OCI-LY3 (cell line): ENCODE data around the gene TNS3.

Experiments used
- H2AFZ ChIP-seq: fragments of 200-600, 300-600 bp; shearing (Covaris generic); 2 replicates; pipeline ENCODE4 v1.6.0; 2014; ENCODE audit warnings: antibody characterized with exemption, low read depth, low read length
- H3K27ac ChIP-seq: fragments of 200-600, 300-600 bp; sonication (generic); 2 replicates; pipeline ENCODE4 v1.5.1; 2014; ENCODE audit warnings: mild to moderate bottlenecking, low read length, moderate library complexity, mixed read lengths
- H3K27me3 ChIP-seq: fragments of 200-600, 300-600 bp; sonication (generic); 2 replicates; pipeline ENCODE4 v1.6.1; 2014; ENCODE audit warnings: low read depth, low read length, mixed read lengths
- H3K36me3 ChIP-seq: fragments of 200-600, 300-600 bp; sonication (generic); replicated peaks from 2 replicates; pipeline ENCODE3; 2014; ENCODE audit warnings: low read depth, low read length, mixed read lengths
- H3K4me1 ChIP-seq: fragments of 300-600, 200-600 bp; sonication (generic); 2 replicates; pipeline ENCODE4 v1.6.1; 2014; ENCODE audit warnings: low read length, mixed read lengths
- H3K4me2 ChIP-seq: fragments of 200-600, 300-600 bp; sonication (generic); 2 replicates; pipeline ENCODE4 v1.6.1; 2014; ENCODE audit warnings: low read length, mixed read lengths
- H3K4me3 ChIP-seq: fragments of 300-600, 200-600 bp; sonication (generic); 2 replicates; pipeline ENCODE4 v1.5.1; 2014; ENCODE audit warnings: antibody characterized with exemption, mild to moderate bottlenecking, low read length, moderate library complexity
- H3K79me2 ChIP-seq: fragments of 300-600, 200-600 bp; shearing (Covaris generic); 2 replicates; pipeline ENCODE4 v1.6.1; 2014; ENCODE audit warnings: mild to moderate bottlenecking, low read length, mixed read lengths
- H3K9ac ChIP-seq: fragments of 300-600, 200-600 bp; shearing (Covaris generic); 2 replicates; pipeline ENCODE4 v1.6.0; 2014; ENCODE audit warnings: mild to moderate bottlenecking, low read length, moderate library complexity
- H3K9me3 ChIP-seq: fragments of 200-600, 300-600 bp; shearing (Covaris generic); 2 replicates; pipeline ENCODE4 v1.6.1; 2014; ENCODE audit warnings: low read length, mixed read lengths; ENCODE audit not compliant: insufficient read depth
- H4K20me1 ChIP-seq: fragments of 200-600, 300-600 bp; sonication (generic); 2 replicates; pipeline ENCODE4 v1.6.1; 2016; ENCODE audit warnings: low read length, mixed read lengths; ENCODE audit not compliant: insufficient read depth
- EZH2phosphoT487 ChIP-seq: fragments of 200-600 bp; shearing (Covaris generic); IDR thresholded peaks from 2 replicates; pipeline ENCODE4 v1.6.1; 2018; ENCODE audit warnings: antibody characterized with exemption, mixed run types, low read depth
- TF ChIP-seq, protein P1 (sequence below): fragments of 200-600, 300-600 bp; sonication (generic); IDR thresholded peaks from 2 replicates; pipeline ENCODE4 v1.5.1; 2014; ENCODE audit warnings: antibody characterized with exemption, low read length, low read depth

The TNS3 gene

DNA sequence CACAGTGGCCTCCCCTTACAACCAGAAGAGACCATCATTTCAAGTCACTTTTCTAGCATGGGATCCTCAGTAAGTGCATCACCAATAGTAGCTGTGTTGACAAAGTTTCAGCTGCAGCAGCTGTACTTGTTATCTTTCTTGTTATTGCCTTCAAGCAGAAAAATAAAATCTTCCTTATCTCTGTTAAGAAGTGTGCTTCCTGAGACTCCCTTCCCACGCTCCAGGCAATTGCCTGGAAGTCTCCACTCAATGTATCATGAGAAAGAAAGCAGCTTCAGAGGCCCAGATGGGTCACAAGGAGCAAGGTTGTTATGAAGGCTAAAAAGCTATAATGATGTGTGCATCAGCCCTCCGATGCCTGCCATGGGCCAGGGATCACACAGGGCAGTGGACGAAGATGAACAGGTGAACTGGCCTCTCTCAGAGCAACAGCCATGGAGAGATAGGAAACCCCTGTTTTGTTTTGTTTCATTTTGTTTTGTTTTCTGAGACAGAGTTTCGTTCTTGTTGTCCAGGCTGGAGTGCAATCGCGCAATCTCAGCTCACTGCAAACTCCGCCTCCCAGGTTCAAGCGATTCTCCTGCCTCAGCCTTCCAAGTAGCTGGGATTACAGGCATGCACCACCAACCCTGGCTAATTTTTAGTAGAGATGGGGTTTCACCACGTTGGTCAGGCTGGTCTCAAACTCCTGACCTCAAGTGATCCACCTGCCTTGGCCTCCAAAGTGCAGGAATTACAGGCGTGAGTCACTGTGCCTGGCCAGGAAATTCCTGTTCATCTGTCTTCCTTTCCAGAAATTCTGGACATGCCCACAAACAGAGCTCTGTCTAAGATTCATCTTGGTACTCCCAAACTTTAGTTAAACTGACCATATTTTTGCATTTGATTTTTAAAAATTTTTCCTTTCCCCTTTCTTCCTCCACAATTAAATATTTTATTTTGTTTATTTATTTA is 340.5 kb downstream of the TNS3 start:
- no peaks in the 10 kb centered on the region for H3K9me3 ChIP-seq
- TF ChIP-seq EZH2phosphoT487 = no peak
- TF ChIP-seq, protein P1, sequence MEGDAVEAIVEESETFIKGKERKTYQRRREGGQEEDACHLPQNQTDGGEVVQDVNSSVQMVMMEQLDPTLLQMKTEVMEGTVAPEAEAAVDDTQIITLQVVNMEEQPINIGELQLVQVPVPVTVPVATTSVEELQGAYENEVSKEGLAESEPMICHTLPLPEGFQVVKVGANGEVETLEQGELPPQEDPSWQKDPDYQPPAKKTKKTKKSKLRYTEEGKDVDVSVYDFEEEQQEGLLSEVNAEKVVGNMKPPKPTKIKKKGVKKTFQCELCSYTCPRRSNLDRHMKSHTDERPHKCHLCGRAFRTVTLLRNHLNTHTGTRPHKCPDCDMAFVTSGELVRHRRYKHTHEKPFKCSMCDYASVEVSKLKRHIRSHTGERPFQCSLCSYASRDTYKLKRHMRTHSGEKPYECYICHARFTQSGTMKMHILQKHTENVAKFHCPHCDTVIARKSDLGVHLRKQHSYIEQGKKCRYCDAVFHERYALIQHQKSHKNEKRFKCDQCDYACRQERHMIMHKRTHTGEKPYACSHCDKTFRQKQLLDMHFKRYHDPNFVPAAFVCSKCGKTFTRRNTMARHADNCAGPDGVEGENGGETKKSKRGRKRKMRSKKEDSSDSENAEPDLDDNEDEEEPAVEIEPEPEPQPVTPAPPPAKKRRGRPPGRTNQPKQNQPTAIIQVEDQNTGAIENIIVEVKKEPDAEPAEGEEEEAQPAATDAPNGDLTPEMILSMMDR = no peak
- H3K27me3 ChIP-seq = peaks cover 8% of the 10 kb centered on the region; the same call in 1 of the 2 replicates
- H3K4me1 ChIP-seq = no peaks in the 10 kb centered on the region
- H4K20me1 ChIP-seq = no peaks in the 10 kb centered on the region
- H3K4me2 ChIP-seq = no peak overlapping the region
- H2AFZ ChIP-seq = no peak overlapping the region
- H3K4me3 ChIP-seq = no peak overlapping the region
- no peak overlapping the region for H3K9ac ChIP-seq
- no peaks in the 10 kb centered on the region for H3K36me3 ChIP-seq
- no peak overlapping the region for H3K27ac ChIP-seq
- H3K79me2 ChIP-seq = no peaks in the 10 kb centered on the region

DNA sequence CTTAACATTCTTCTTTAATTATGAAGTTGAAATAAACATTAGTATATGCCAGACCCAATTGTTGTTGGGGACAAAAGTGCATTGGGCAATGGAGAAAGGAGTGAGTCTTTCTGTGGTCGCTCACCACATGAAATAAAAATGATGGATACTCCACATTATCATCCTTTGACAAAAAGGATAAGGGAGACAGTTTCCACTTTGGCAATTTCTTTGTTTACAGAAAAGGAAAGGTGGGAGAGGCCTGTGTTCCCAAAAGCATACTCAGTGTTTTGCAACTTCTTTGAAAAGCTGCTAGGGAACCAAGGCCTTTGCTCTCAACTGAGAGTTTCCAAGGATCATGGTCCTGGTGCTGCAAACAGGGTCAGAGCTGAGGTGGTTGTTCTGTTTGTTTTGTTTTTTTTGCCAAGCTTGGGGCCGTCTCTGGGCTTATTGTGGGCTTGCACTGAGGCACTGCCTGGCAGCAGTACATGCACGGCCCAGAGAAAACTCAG is 341.9 kb downstream of the TNS3 start:
- no peaks in the 10 kb centered on the region for H3K36me3 ChIP-seq
- no peak overlapping the region for H3K4me3 ChIP-seq
- no peaks in the 10 kb centered on the region for H3K4me1 ChIP-seq
- H2AFZ ChIP-seq = no peak overlapping the region
- H4K20me1 ChIP-seq = no peaks in the 10 kb centered on the region
- H3K27ac ChIP-seq = no peak overlapping the region
- no peaks in the 10 kb centered on the region for H3K9me3 ChIP-seq
- peaks cover 8% of the 10 kb centered on the region; the same call in 1 of the 2 replicates for H3K27me3 ChIP-seq
- H3K4me2 ChIP-seq = no peak overlapping the region
- no peak for TF ChIP-seq EZH2phosphoT487
- TF ChIP-seq, protein P1 = no peak
- H3K9ac ChIP-seq = no peak overlapping the region
- no peaks in the 10 kb centered on the region for H3K79me2 ChIP-seq

DNA sequence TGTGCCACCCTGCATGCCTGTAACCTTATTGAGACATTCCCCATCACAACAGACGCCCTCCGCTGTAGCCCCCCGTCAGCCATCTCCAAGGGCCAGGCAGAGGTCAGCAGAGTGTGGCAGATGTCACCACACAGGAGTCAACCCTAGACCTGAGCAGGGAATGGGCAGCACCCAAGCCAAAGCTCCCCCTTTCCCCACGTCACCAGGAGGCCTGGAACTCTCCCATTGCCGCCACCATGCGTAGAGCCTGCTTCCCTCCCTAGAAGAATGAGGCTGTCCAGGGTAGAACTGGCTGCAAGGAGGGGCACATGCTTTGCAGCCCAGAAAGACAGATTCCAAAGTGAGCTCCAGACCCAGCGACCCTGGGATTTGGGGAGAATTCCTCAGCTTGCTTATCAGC is 342.9 kb downstream of the TNS3 start:
- no peaks in the 10 kb centered on the region for H3K36me3 ChIP-seq
- H3K27me3 ChIP-seq = peaks cover 8% of the 10 kb centered on the region; the same call in 1 of the 2 replicates
- no peaks in the 10 kb centered on the region for H3K79me2 ChIP-seq
- H3K9me3 ChIP-seq = no peaks in the 10 kb centered on the region
- no peak for TF ChIP-seq EZH2phosphoT487
- TF ChIP-seq, protein P1 = no peak
- H4K20me1 ChIP-seq = no peaks in the 10 kb centered on the region
- H2AFZ ChIP-seq = no peak overlapping the region
- no peak overlapping the region for H3K9ac ChIP-seq
- no peaks in the 10 kb centered on the region for H3K4me1 ChIP-seq
- H3K4me2 ChIP-seq = no peak overlapping the region
- no peak overlapping the region for H3K27ac ChIP-seq
- H3K4me3 ChIP-seq = no peak overlapping the region

DNA sequence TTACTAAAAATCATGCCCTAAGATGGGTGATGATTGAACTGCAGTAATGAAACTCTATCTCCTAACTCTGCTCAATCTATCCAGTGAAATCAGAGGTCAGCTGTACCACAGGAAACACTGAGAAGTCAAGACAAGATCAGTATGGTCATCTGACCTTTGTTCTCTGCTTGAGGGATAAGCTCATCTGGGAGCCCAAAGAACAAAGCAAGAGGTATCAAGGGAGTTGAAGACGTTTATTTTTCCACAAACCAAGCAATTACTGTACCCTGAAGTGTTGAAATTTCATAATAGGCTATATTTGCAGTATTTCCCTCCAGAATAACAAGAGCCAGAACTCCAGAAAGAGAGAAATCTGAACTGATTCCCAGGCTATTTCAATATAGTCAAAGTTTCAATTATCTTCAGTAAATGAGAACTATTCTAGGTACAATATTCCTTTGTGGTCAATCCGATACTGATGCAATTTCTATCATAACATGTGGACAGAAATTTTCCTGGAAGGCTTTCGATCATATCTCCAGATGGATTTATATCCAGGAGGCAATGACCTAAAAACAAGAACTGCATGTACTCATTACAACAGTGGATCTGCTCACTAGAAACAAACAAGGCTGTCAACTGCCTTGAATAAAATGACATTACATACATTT is 345.3 kb downstream of the TNS3 start:
- no peaks in the 10 kb centered on the region for H4K20me1 ChIP-seq
- H3K4me2 ChIP-seq = no peak overlapping the region
- no peak overlapping the region for H3K9ac ChIP-seq
- H3K27me3 ChIP-seq = peaks cover 8% of the 10 kb centered on the region; the same call in 1 of the 2 replicates
- H3K79me2 ChIP-seq = no peaks in the 10 kb centered on the region
- no peak overlapping the region for H2AFZ ChIP-seq
- H3K9me3 ChIP-seq = no peaks in the 10 kb centered on the region
- H3K4me1 ChIP-seq = no peaks in the 10 kb centered on the region
- no peak for TF ChIP-seq EZH2phosphoT487
- TF ChIP-seq, protein P1 = no peak
- no peak overlapping the region for H3K4me3 ChIP-seq
- H3K36me3 ChIP-seq = no peaks in the 10 kb centered on the region
- no peak overlapping the region for H3K27ac ChIP-seq
